T-helper 22 cell (primary cell): ENCODE measurements around the gene ZKSCAN1.
"Not testable (repeated sequence)": the region's sequence is repeated elsewhere in the genome, so short reads cannot be mapped to it uniquely, and the experiment has no call there.

Experiments used
- DNase-seq: peaks from one replicate; pipeline ENCODE4 v3.0.0-alpha.2; 2020; ENCODE audit warnings: low read depth

Gene ZKSCAN1

DNA sequence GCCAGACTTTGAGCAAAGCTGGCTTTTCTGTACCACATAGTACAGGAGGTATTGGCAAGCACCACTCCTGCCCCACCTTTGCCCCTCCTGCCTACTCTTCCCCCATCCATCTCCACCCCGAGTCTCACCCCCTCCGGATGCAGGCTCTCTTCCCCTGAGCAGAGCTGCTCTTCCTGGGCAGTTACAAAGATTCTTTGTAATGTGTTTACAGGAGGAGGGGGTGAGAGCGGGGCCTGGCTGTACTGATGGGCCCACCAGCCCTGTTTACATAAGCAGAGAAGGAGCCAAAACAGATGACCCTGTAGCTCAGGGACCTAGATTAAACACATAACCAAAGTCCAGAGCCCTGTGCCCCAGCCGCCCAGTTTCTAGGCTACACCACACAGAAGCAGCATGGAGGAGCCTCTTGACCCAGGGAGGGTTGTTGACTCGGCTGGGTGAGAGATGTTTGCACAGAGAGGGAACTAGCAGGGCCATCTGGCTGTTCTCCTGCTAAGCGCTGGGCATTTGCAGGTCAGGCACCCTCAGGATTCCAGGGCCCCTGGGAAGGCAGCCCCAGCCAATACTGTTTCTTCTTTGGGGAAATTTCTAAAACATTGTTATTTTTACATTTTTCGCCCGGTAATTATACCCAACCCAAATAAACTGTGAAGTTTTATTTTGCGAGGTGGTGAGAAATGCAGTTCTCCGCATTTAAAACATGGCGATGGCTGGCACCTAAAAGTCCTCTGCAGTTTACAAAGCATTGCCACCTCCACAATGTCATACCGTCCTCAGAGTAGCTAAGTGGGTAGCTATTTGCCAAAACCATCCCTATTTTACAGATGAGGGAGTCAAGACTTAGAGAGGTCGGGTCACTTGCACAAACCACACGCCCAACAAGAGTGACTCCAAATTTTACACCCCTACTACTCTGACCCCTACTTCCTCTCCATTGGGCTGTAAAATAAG, 11.4 kb upstream of the ZKSCAN1 start:
- DNase-seq, result no peak

DNA sequence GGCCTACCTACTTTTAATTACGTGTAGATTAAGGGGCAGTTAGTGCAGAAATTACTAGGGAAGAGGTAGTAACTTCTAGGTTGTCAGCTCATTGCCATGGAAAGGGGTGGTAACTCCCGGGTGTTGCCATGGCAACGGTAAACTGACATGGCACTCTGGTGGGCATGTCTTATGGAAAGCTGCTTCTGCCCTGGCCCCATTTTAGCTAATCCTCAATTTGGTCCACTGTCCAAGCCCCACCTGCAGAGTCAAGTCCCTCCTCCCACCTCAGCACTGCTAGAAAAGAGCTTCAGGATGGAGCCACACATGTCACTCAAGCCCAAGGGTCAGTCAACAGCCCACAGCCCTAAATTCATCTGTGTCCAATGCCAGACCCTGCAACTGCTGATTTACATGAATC, 7.5 kb upstream of the ZKSCAN1 start:
- no peak for DNase-seq

DNA sequence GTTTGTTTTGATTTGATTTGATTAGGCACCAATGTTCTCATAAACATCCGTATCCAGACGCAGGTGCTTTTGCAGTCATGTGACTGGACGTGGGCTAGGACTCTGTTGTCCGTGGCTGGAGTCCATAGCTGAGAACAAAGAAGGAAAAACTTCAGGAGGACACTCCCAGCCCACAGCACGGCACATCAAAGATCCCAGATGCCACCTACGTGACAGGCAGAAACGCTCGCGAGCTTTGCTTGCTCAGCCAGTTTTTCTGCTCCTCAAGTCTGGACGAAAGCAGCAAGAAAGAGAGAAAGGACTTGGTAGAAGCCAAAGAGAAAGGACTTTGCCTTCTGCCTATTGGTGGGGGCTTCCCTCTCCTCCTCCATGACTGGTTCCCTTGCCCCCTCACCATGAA, 6.9 kb upstream of the ZKSCAN1 start:
- DNase-seq, result no peak

DNA sequence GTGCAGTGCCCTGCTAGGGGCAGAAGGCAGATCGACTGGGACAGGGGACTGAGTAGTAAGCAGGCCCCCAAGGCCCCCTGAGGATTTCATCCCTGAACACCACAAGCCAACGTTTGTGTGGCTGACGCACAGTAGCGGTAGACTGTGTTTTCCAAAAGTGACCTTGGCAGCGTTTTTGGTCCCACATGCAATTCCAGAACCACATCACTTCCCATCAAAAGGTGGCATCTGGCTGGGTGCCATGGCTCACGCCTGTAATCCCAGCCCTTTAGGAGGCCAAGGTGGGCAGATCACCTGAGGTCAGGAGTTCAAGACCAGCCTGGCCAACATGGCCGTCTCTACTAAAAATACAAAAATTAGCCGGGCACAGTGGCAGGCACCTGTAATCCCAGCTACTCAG, 5.4 kb upstream of the ZKSCAN1 start:
- not testable (repeated sequence) for DNase-seq

DNA sequence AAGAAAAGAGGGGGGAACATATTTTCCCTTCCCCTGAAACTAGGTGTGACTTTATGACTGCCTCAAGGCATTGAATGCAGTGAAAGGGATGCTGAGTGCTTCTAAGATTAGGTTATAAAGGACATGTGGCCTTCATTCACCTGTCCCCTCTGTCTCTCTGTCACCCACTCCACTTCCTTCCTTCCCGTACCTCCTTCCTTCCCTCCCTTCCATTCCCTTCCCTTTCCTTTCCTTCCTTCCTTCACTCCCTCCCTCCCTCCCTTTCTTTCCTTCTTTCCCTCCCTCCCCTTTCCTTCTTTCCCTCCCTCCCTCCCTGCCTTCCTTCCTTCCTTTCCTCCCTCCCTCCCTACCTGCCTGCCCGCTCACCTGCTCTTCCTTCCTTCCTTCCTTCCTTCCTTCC, 4.5 kb upstream of the ZKSCAN1 start:
- no peak for DNase-seq

DNA sequence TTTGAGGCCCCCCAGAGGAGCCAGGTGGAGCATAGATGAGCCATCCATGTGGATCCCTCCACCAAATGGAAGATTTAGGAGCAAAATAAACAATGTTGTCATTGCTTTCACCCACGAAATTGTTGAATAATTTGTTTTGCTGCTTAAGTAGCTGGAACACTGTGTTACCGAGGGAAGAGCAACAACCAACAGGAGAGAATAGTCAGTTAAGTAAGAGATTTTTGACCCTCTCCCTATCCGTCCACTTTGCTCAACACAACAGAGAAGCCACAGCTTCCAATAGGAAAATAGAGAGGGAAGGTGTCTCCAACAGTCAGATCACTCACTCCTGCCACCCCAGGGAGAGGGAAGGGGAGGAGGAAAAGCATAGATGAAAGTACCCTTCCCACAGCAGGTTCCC, 3.9 kb upstream of the ZKSCAN1 start:
- no peak for DNase-seq

DNA sequence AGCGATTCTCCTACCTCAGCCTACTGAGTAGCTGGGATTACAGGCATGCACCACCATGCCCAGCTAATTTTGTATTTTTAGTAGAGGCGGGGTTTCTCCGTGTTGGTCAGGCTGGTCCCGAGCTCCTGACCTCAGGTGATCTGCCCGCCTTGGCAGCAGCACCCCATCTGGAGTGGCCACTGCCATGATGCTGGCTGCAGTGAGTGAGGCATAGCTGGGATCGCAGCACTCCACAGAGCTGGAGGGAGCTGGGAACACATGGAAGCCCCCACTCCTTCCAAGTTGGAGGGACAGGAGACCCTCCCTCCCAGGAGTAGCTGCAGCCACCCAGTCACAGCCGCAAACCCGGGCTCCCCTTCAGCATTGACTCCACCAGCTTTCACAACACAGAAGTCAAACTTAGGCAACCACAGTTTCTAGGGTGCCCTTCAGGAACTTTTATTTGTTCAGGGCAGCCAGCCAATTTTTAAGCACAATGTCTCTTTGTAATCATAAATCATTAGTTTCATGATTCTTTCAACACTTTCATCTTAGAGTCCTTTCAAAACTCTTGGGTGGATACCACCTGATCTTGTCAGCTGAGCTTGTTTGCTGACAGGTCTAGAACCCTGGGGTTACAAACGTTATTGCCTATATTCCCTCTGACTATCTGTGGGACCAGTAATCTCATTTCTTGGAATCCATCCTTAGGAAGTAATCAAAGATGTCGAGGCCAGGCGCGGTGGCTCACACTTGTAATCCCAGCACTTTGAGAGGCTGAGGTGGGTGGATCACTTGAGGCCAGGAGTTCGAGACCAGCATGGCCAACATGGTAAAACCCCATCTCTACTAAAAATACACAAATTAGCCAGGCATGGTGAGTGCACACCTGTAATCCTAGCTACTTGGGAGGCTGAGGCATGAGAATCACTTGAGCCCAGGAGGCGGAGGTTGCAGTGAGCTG, 2.7 kb upstream of the ZKSCAN1 start:
- not testable (repeated sequence) for DNase-seq

DNA sequence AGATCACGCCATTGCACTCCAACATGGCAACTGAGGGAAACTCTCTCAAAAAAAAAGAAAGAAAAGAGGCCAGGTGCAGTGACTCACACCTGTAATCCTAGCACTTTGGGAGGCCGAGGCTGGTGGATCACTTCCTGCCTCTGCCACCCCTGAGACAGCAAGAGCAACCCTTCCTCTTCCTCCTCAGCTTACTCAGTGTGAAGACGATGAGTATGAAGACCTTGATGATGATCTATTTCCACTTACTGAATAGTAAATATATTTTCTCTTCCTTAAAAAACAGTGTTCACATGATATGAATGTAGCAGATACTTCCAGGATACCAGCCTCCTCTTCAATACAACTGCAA, 2.1 kb upstream of the ZKSCAN1 start:
- no peak for DNase-seq

DNA sequence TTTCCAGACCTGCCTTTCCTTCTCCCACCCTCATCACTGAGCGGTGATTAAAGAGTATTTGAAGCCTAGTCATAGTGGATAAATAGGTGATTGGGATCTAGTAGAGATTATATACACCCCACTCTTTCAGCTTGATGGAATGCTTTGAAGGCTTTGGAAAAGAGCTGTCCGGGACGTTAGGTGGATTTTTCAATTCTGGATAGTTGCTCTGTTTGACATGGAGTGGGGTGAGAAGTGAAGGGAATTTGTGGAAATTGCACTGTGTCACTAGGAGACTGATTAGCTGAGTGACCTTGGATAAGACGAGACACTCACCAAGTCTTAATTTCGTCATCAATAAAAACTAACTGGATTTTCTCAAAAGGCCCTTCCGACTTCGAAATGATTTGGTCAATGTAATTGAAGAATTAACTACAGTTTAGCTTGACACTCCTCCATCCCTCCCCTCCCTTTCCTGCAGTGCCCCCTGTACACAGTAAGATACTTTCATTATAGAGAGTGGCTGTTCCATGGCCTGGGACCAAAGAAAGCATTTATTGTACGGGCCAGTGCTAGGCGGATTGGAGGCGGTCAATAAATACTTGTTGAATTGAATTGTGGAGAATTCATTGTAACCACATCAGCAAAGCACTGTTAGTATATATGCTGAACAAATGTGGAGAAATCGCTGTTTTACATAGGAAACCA, 962 bp downstream of the ZKSCAN1 start:
- DNase-seq, result no peak

DNA sequence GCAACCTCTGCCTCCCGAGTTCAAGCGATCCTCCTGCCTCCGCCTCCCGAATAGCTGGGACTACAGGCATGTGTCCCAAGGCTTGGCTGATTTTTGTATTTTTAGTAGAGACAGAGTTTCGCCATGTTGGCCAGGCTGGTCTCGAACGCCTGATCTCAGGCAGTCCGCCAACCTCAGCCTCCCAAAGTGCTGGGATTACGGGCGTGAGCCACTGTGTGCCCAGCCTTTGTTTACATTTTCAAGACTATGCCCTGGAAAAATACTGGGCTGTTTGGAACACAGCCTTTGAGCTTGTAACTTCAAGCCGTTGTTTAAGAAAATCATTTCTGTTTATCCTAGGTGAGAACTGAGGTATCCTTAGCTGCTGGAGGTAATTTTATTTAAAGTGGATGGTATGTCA, 1.9 kb downstream of the ZKSCAN1 start:
- no peak for DNase-seq

DNA sequence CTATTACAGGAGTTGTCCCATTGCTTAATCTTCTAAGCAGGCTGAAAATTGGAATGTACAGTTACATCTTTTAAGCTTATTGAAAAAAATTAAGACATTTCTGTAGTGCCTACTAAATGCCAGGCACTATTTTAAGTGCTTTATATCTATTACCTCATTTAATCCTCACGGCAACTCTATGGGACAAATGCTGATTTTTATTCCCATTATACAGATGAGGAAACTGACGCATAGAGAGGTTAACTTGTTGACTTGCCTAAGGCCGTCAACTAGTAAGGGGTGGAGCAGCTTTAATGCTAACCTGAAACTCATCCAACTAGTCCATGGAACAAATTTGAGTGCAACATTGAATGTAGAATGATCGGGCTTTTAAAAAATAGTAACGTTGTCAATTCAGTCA, 2.5 kb downstream of the ZKSCAN1 start:
- no peak for DNase-seq

DNA sequence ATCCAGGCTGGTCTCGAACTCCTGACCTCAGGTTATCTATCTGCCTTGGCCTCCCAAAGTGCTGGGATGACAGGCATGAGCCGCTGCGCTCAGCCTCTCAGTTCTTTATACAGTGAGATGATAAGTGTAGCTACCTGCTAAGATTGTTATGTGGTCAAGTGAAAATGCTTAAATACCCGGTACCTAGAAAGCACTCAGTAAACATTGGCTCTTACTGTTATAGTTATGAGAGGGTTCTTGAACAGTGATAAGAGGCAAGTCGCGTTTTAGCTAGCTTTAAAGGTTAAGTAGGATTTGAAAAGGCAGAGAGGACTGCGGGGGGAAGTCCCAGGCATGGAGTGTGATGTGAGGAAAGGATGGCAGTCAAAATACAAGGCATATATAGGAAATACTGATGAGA, 4.5 kb downstream of the ZKSCAN1 start:
- DNase-seq, result no peak

DNA sequence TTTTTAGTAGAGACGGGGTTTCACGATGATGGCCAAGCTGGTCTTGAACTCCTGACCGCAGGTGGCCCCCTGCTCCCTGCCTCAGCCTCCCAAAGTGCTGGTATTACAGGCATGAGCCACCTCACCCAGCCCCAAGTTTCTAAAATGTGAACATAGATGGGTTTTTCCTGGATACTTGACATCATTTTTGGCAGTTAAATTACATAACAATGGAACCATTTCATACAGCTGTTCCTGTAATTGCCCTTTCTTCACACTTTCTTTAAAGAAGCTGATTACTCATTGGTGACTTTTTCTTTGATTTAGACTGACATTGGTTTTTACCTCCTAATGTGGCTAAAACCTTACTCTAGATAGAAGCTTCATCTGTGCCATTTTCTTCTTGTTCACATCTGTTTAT, 5.9 kb downstream of the ZKSCAN1 start:
- no peak for DNase-seq

DNA sequence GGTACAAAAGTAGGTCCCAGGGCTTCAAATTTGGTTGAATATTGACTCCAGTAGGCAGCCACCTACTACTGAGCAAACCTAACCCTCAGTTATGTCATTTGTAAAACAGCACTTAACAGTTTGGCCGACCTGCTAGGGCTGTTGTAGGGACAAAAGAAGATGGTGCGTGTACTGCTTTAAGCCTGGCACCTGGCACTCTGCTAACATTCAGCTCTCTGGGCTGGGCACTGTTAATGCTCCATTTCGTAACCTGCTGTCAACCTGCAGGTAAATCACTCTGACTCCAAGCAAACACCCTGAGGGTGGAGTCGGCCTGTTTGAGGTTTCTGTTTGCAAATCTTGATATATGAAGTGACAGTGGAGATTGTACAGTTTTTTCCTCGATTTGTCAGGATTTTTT, 7.2 kb downstream of the ZKSCAN1 start:
- DNase-seq, result no peak

DNA sequence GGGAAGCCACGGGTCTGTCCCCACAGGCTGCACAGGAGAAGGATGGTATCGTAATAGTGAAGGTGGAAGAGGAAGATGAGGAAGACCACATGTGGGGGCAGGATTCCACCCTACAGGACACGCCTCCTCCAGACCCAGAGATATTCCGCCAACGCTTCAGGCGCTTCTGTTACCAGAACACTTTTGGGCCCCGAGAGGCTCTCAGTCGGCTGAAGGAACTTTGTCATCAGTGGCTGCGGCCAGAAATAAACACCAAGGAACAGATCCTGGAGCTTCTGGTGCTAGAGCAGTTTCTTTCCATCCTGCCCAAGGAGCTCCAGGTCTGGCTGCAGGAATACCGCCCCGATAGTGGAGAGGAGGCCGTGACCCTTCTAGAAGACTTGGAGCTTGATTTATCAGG, 8.1 kb downstream of the ZKSCAN1 start:
- DNase-seq, result no peak

DNA sequence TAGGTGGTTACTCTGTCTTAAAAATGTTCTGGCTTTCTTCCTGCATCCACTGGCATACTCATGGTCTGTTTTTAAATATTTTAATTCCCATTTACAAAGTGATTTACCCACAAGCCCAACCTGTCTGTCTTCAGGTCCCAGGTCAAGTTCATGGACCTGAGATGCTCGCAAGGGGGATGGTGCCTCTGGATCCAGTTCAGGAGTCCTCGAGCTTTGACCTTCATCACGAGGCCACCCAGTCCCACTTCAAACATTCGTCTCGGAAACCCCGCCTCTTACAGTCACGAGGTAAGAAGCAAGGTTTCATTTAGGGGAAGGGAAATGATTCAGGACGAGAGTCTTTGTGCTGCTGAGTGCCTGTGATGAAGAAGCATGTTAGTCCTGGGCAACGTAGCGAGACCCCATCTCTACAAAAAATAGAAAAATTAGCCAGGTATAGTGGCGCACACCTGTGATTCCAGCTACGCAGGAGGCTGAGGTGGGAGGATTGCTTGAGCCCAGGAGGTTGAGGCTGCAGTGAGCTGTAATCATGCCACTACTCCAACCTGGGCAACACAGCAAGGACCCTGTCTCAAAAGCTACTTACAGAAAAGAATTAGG, 8.7 kb downstream of the ZKSCAN1 start:
- no peak for DNase-seq

DNA sequence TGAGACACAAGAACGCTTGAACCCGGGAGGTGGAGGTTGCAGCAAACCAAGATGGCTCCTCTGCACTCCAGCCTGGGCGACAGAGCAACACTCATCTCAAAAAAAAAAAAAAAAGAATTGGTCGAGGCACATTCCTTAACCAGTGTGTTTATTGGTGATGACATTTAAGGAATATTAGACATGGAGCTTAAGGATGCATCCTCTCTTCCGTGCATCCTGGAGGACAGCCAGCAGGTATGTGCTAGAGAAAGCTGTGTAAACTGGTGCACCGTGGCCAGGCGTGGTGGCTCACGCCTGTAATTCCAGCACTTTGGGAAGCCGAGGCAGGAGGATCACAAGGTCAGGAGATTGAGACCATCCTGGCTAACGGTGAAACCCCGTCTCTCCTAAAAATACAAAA, 11.8 kb downstream of the ZKSCAN1 start:
- DNase-seq, result no peak

DNA sequence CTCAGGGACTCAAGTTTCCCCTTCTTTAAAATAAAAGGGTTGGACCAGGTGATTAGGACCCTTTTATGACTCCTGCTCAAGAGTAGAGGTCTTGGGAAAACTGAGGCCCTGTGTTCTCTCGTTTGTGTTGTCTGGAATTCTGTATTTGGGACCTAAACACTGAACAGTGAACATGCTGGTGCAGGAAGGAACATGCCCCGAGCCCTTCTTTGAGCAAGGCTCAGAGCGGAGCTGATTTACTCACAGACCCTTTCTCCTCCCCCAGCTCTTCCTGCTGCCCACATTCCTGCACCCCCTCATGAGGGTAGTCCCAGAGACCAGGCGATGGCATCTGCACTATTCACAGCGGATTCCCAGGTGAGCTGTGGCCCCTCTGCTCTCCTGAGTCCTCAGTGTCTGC, 14.2 kb downstream of the ZKSCAN1 start:
- DNase-seq, result no peak

DNA sequence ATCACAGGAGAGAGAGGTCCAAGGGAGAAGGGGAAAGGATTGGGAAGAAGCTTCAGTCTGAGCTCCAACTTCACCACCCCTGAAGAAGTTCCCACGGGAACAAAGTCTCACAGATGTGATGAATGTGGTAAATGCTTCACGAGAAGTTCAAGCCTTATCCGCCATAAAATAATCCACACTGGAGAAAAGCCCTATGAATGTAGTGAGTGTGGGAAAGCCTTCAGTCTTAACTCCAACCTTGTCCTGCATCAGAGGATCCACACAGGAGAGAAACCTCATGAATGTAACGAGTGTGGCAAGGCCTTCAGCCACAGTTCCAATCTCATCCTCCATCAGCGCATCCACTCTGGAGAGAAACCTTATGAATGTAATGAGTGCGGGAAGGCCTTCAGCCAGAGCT, 18.1 kb downstream of the ZKSCAN1 start:
- no peak for DNase-seq

DNA sequence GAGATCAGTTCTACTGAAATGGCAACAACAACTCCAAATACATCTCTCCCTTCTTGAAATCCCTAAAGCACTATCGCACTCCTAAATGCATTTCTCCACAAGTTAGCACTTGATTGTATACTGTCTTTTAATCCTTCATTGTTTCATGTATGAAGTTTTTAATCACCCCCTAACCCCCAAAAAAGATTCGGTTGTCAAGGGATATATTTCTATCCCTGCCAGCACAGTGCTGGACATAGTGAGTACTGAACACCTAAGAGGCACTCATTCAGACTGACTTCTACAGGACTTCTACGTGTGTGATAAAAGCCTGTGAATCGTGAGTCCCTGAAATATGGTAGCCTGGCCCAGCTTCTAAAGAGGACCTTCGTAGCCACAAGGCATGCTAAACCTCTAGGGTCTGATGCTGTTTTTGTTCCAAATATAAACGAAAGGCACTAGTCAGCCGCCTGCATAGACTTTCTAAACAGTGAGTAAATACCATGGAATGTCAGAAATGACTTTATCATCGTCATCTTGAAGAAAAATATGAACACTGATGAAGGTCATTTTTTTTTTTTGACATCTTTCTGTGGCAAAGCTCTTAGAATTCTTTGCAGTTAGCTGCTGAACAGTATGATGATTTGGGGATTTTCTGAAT, 19.6 kb downstream of the ZKSCAN1 start:
- no peak for DNase-seq

DNA sequence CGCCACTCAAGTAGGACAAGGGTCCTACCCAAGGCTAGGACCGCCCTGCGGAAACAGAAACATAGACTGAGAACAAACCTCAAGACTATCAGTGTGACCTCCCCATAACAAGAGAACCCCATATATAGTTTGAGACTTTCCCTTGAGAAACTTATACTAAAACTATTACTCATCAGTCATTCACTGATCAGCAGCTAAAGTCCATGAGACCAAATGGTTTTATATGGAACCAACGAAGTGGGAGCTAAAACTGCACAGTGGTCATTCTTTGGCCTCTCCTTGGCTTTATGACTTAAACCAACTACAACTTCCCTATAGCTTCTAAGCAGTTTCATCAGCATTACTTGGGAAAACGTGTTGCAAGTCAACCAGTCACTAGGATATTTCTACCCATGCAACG, 20.5 kb downstream of the ZKSCAN1 start:
- no peak for DNase-seq

DNA sequence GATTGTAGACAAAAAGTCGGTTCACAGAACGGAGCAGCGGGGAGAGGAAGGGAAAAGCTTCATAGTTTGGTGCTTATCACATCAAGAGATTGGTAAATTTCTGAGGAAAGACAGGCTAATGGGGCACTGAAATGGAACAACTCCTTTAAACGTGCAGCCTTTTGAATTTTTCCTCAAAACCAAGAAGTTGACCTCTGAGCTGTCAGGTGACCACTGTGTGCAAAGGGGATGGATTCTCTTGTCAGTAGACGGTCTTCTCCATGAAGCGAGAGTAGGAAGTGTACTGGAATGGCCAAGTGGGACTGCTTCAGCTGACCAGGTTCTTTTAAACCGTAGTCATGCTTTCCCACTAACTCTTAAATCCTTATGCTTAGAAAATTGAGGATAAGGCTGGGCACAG, 22.9 kb downstream of the ZKSCAN1 start:
- no peak for DNase-seq
